OCI-LY1 (cell line): ENCODE results near the gene MOK.

Experiments
- H2AFZ ChIP-seq: fragments of 200-600 bp; sonication (generic), shearing (Covaris generic); 2 replicates; pipeline ENCODE4 v1.6.0; 2014; ENCODE audit warnings: antibody characterized with exemption, mild to moderate bottlenecking, low read length
- H3F3A ChIP-seq: fragments of 200-600 bp; sonication (generic), shearing (Covaris generic); 2 replicates; pipeline ENCODE4 v1.6.0; 2014; ENCODE audit warnings: mild to moderate bottlenecking, antibody characterized with exemption, low read length, moderate library complexity; ENCODE audit not compliant: insufficient read depth
- H3K27ac ChIP-seq: fragments of 200-600 bp; sonication (generic); 2 replicates; pipeline ENCODE4 v1.5.1; 2014; ENCODE audit warnings: low read length, mixed run types, mild to moderate bottlenecking, low read depth; ENCODE audit not compliant: poor library complexity, severe bottlenecking
- H3K27me3 ChIP-seq: fragments of 200-600 bp; sonication (generic); 2 replicates; pipeline ENCODE4 v1.6.0; 2014; ENCODE audit warnings: antibody characterized with exemption, mild to moderate bottlenecking, low read length, moderate library complexity; ENCODE audit not compliant: insufficient read depth
- H3K36me3 ChIP-seq: fragments of 200-600 bp; sonication (generic); 2 replicates; pipeline ENCODE4 v1.6.1; 2014; ENCODE audit warnings: mild to moderate bottlenecking, antibody characterized with exemption, low read length, moderate library complexity, mixed read lengths; ENCODE audit not compliant: insufficient read depth
- H3K4me1 ChIP-seq: fragments of 200-600 bp; sonication (generic); 2 replicates; pipeline ENCODE4 v1.5.1; 2014; ENCODE audit warnings: mild to moderate bottlenecking, low read length, moderate library complexity; ENCODE audit not compliant: insufficient read depth, severe bottlenecking
- H3K4me2 ChIP-seq: fragments of 200-600 bp; sonication (generic), shearing (Covaris generic); 2 replicates; pipeline ENCODE4 v1.6.1; 2014; ENCODE audit warnings: low read length
- H3K4me3 ChIP-seq: fragments of 200-600 bp; sonication (generic); 2 replicates; pipeline ENCODE4 v1.5.1; 2014; ENCODE audit warnings: low read length, low read depth, mild to moderate bottlenecking, mixed read lengths; ENCODE audit not compliant: poor library complexity, severe bottlenecking
- H3K79me2 ChIP-seq: fragments of 200-600 bp; shearing (Covaris generic); 2 replicates; pipeline ENCODE4 v1.6.1; 2016; ENCODE audit warnings: mixed run types, low read length, mixed read lengths; ENCODE audit not compliant: insufficient read depth
- H3K9ac ChIP-seq: fragments of 200-600 bp; sonication (generic), shearing (Covaris generic); 2 replicates; pipeline ENCODE4 v1.6.1; 2014; ENCODE audit warnings: mild to moderate bottlenecking, low read length, mixed read lengths
- H3K9me2 ChIP-seq: fragments of 200-600 bp; sonication (generic), shearing (Covaris generic); 2 replicates; pipeline ENCODE4 v1.6.1; 2014; ENCODE audit warnings: low read depth, mild to moderate bottlenecking, low read length, mixed read lengths
- H3K9me3 ChIP-seq: fragments of 200-600 bp; shearing (Covaris generic); 2 replicates; pipeline ENCODE4 v1.6.1; 2014; ENCODE audit warnings: low read length, mixed read lengths
- H4K20me1 ChIP-seq: fragments of 200-600 bp; sonication (generic), shearing (Covaris generic); 2 replicates; pipeline ENCODE4 v1.6.0; 2016; ENCODE audit warnings: mild to moderate bottlenecking, low read length; ENCODE audit not compliant: insufficient read depth
- CTCF ChIP-seq: fragments of 200-600 bp; sonication (generic), shearing (Covaris generic); IDR thresholded peaks from 2 replicates; pipeline ENCODE4 v1.5.1; 2017; ENCODE audit warnings: mild to moderate bottlenecking, antibody characterized with exemption, low read length, moderate library complexity, mixed read lengths
- EZH2 ChIP-seq: fragments of 200-600 bp; sonication (generic), shearing (Covaris generic); IDR thresholded peaks from 2 replicates; pipeline ENCODE4 v1.8.0; 2017; ENCODE audit warnings: borderline replicate concordance, mixed run types, mild to moderate bottlenecking, antibody characterized with exemption, low read length, moderate library complexity, mixed read lengths

The MOK gene

GRCh38 chr14:102230481-102231210 lies 74.3 kb downstream of the MOK start:
- H3K9ac ChIP-seq: no peak overlapping the region; the same call in 1 of the 2 replicates
- peak overlapping the region; percentile 79; the same call in 1 of the 2 replicates for H3K4me2 ChIP-seq
- peak overlapping the region; percentile 48 for H3K4me3 ChIP-seq
- no peak for TF ChIP-seq EZH2
- no peak for TF ChIP-seq CTCF
- H3K27ac ChIP-seq: peak overlapping the region; percentile 82
- no peaks in the 10 kb centered on the region for H3K9me2 ChIP-seq
- no peak overlapping the region for H2AFZ ChIP-seq
- H3K79me2 ChIP-seq: no peaks in the 10 kb centered on the region
- peaks cover 24% of the 10 kb centered on the region; the same call in 1 of the 2 replicates for H3K36me3 ChIP-seq
- no peaks in the 10 kb centered on the region for H3K27me3 ChIP-seq
- H3F3A ChIP-seq: no peaks in the 10 kb centered on the region
- no peaks in the 10 kb centered on the region for H4K20me1 ChIP-seq
- peaks cover 66% of the 10 kb centered on the region for H3K4me1 ChIP-seq
- H3K9me3 ChIP-seq: no peaks in the 10 kb centered on the region

- no peaks in the 10 kb centered on the region for H3K9me2 ChIP-seq
- H3F3A ChIP-seq: no peaks in the 10 kb centered on the region
- no peak overlapping the region for H3K4me2 ChIP-seq
- no peak overlapping the region for H3K27ac ChIP-seq
- no peak overlapping the region for H3K9ac ChIP-seq
- no peaks in the 10 kb centered on the region for H3K9me3 ChIP-seq
- H3K79me2 ChIP-seq: no peaks in the 10 kb centered on the region
- H2AFZ ChIP-seq: no peak overlapping the region
- H3K4me3 ChIP-seq: no peak overlapping the region
- H3K27me3 ChIP-seq: no peaks in the 10 kb centered on the region
- peaks cover 24% of the 10 kb centered on the region; the same call in 1 of the 2 replicates for H3K36me3 ChIP-seq
- no peaks in the 10 kb centered on the region for H4K20me1 ChIP-seq
- peaks cover 69% of the 10 kb centered on the region for H3K4me1 ChIP-seq
- no peak for TF ChIP-seq CTCF
- no peak for TF ChIP-seq EZH2
Observed at GRCh38 chr14:102229739-102230092, 75.2 kb downstream of the MOK start.

GRCh38 chr14:102229071-102229738 lies 75.8 kb downstream of the MOK start:
- H3K36me3 ChIP-seq: peaks cover 24% of the 10 kb centered on the region; the same call in 1 of the 2 replicates
- H3K4me1 ChIP-seq: peaks cover 69% of the 10 kb centered on the region
- H3F3A ChIP-seq: no peaks in the 10 kb centered on the region
- TF ChIP-seq EZH2: no peak
- no peak for TF ChIP-seq CTCF
- H3K9ac ChIP-seq: no peak overlapping the region
- H3K27ac ChIP-seq: no peak overlapping the region
- no peaks in the 10 kb centered on the region for H3K9me3 ChIP-seq
- no peak overlapping the region for H3K4me2 ChIP-seq
- no peaks in the 10 kb centered on the region for H4K20me1 ChIP-seq
- no peak overlapping the region for H3K4me3 ChIP-seq
- no peaks in the 10 kb centered on the region for H3K9me2 ChIP-seq
- no peak overlapping the region for H2AFZ ChIP-seq
- no peaks in the 10 kb centered on the region for H3K79me2 ChIP-seq
- no peaks in the 10 kb centered on the region for H3K27me3 ChIP-seq
